PC-3 (cell line): ENCODE data around the gene HIF1AN. TPM values are rescaled to one million over a fixed set of nuclear protein-coding genes. Genes with fewer than 3 reads are reported as not detected.
"Not testable (repeated sequence)": the region's sequence is repeated elsewhere in the genome, so short reads cannot be mapped to it uniquely, and the experiment has no call there.

Experiments
- ATAC-seq: fragments of 200-7000 bp; cut with Tn5 transposase; 2 replicates; pipeline ENCODE4 v1.9.1; 2020; ENCODE audit warnings: mild to moderate bottlenecking, moderate library complexity
- BruUV-seq: library from RNA; stranded (reverse); fragments of 400-500 nt; replicated peaks from 2 replicates; lab custom pipeline; 2021; lab: Mats Ljungman, UMichigan
- CTCF ChIA-PET: fragments of 300-600 bp; sonication (Branson Sonifier 250); formaldehyde crosslinking; loops from one replicate; lab custom pipeline; 2022; ENCODE audit warnings: antibody characterized with exemption; lab: Charles Lee
- POLR2A ChIA-PET: fragments of 300-600 bp; sonication (Branson Sonifier 250); formaldehyde crosslinking; loops from one replicate; lab custom pipeline; 2022; ENCODE audit warnings: antibody characterized with exemption; ENCODE audit not compliant: unreplicated experiment; lab: Charles Lee
- DNase-seq: peaks from one replicate; pipeline ENCODE4 v3.0.0-alpha.2; 2015
- H2AFZ ChIP-seq: fragments of 300-600 bp; sonication (generic); 2 replicates; pipeline ENCODE4 v1.6.0; 2016; ENCODE audit warnings: antibody characterized with exemption, low read length
- H3F3A ChIP-seq: fragments of 300-600 bp; sonication (generic); one replicate; pipeline ENCODE4 v1.6.0; 2017; ENCODE audit warnings: antibody characterized with exemption, low read length, control low read depth, mild to moderate bottlenecking; ENCODE audit not compliant: unreplicated experiment
- H3K27ac ChIP-seq: fragments of 300-600 bp; sonication (generic); 2 replicates; pipeline ENCODE4 v1.5.1; 2016; ENCODE audit warnings: mild to moderate bottlenecking, low read length
- H3K27me3 ChIP-seq: fragments of 300-600 bp; sonication (generic); 2 replicates; pipeline ENCODE4 v1.6.1; 2016; ENCODE audit warnings: low read length, mixed read lengths
- H3K36me3 ChIP-seq: fragments of 300-600 bp; sonication (generic); 2 replicates; pipeline ENCODE4 v1.6.1; 2016; ENCODE audit warnings: low read depth, mixed run types, low read length, mixed read lengths
- H3K4me1 ChIP-seq: fragments of 300-600 bp; sonication (generic); 2 replicates; pipeline ENCODE4 v1.5.1; 2016; ENCODE audit warnings: low read length; ENCODE audit not compliant: insufficient read depth
- H3K4me2 ChIP-seq: fragments of 300-600 bp; sonication (generic); 2 replicates; pipeline ENCODE4 v1.6.0; 2016; ENCODE audit warnings: low read length
- H3K4me3 ChIP-seq: fragments of 300-600 bp; sonication (generic); 2 replicates; pipeline ENCODE4 v1.5.1; 2016; ENCODE audit warnings: mild to moderate bottlenecking, low read length, mixed read lengths
- H3K79me2 ChIP-seq: fragments of 300-600 bp; sonication (generic); 2 replicates; pipeline ENCODE4 v1.6.1; 2017; ENCODE audit warnings: low read length, mixed read lengths
- H3K9ac ChIP-seq: fragments of 300-600 bp; sonication (generic); 2 replicates; pipeline ENCODE4 v1.6.0; 2016; ENCODE audit warnings: mild to moderate bottlenecking, low read length
- H3K9me2 ChIP-seq: fragments of 300-600 bp; sonication (generic); replicated peaks from 2 replicates; pipeline ENCODE4 v1.6.1; 2016; ENCODE audit warnings: mixed run types, low read length, mixed read lengths
- H3K9me3 ChIP-seq: fragments of 300-600 bp; sonication (generic); 2 replicates; pipeline ENCODE4 v1.6.1; 2016; ENCODE audit warnings: low read length, mixed read lengths
- H4K20me1 ChIP-seq: fragments of 300-600 bp; sonication (generic); 2 replicates; pipeline ENCODE4 v1.6.1; 2016; ENCODE audit warnings: low read length, mixed read lengths
- CTCF ChIP-seq: fragments of 300-600 bp; sonication (generic); conservative IDR thresholded peaks from 2 replicates; pipeline ENCODE4 v1.5.1; 2017; ENCODE audit warnings: antibody characterized with exemption, low read depth, mild to moderate bottlenecking, low read length
- EZH2 ChIP-seq: fragments of 300-600 bp; sonication (generic); IDR thresholded peaks from one replicate; pipeline ENCODE4 v1.6.1; 2017; ENCODE audit warnings: antibody characterized with exemption, mild to moderate bottlenecking, low read length; ENCODE audit not compliant: unreplicated experiment
- EZH2phosphoT487 ChIP-seq: fragments of 300-600 bp; sonication (generic); IDR thresholded peaks from 2 replicates; pipeline ENCODE4 v1.6.1; 2018; ENCODE audit warnings: mild to moderate bottlenecking, antibody characterized with exemption, low read length, borderline replicate concordance
- intact Hi-C: fragments of 100-400 bp; cut with micrococcal nuclease; formaldehyde crosslinking; loops from 2 replicates; pipeline ENCODE4 v1.9.0; 2023
- total RNA-seq: library from RNA; depleted of rRNA; stranded (reverse); fragments of >200 nt; gene quantifications from 2 replicates; pipeline ENCODE4 v1.2.3, GENCODE V29; 2014

The HIF1AN gene
- total RNA-seq, 1 experiment from 2014 or later, result 4.5 TPM

- BruUV-seq, result no TSS peak
- intact Hi-C loops, result no loop called here
- no peaks in the 10 kb centered on the region for H3K36me3 ChIP-seq
- no peaks in the 10 kb centered on the region for H3K9me2 ChIP-seq
- no peak overlapping the region for H3K9ac ChIP-seq
- H3K27ac ChIP-seq, result no peak overlapping the region
- TF ChIP-seq CTCF (no peak), EZH2phosphoT487 (no peak), EZH2 (no peak)
- no peaks in the 10 kb centered on the region for H3F3A ChIP-seq
- POLR2A ChIA-PET, result no interaction called here
- CTCF ChIA-PET, result no interaction called here
- H2AFZ ChIP-seq, result no peak overlapping the region
- no peaks in the 10 kb centered on the region for H3K4me1 ChIP-seq
- no peak overlapping the region for H3K4me3 ChIP-seq
- no peak for DNase-seq
- H3K9me3 ChIP-seq, result no peaks in the 10 kb centered on the region
- ATAC-seq, result no peak
- no peak overlapping the region for H3K4me2 ChIP-seq
- H4K20me1 ChIP-seq, result no peaks in the 10 kb centered on the region
- H3K27me3 ChIP-seq, result 0 out of 2 replicates have a peak, but pooled peaks cover 6% of the 10 kb centered on the region
- H3K79me2 ChIP-seq, result no peaks in the 10 kb centered on the region
These were observed 35.5 kb downstream of the HIF1AN start for GRCh38 chr10:100571084-100571856.

- H3K27me3 ChIP-seq, result peaks cover 24% of the 10 kb centered on the region
- H3K9me3 ChIP-seq, POLR2A ChIA-PET, BruUV-seq, H3K4me2 ChIP-seq, H3K9me2 ChIP-seq, ATAC-seq, H3K9ac ChIP-seq, H4K20me1 ChIP-seq, H2AFZ ChIP-seq, H3K4me1 ChIP-seq, H3K4me3 ChIP-seq, H3K36me3 ChIP-seq, H3K79me2 ChIP-seq, intact Hi-C loops, CTCF ChIA-PET, H3K27ac ChIP-seq, H3F3A ChIP-seq, DNase-seq: not testable (repeated sequence)
These were observed 39.4 kb downstream of the HIF1AN start for GRCh38 chr10:100575146-100575545.

GRCh38 chr10:100575585-100576281 lies 40.0 kb downstream of the HIF1AN start:
- Histone ChIP-seq H3K9me3 (no peaks in the 10 kb centered on the region), H3K27ac (no peak overlapping the region), H3K27me3 (peaks cover 24% of the 10 kb centered on the region), H3K4me3 (no peak overlapping the region), H4K20me1 (no peaks in the 10 kb centered on the region), H3F3A (no peaks in the 10 kb centered on the region), H2AFZ (no peak overlapping the region), H3K9ac (no peak overlapping the region), H3K9me2 (no peaks in the 10 kb centered on the region), H3K36me3 (no peaks in the 10 kb centered on the region), H3K4me2 (no peak overlapping the region), H3K79me2 (no peaks in the 10 kb centered on the region), H3K4me1 (no peaks in the 10 kb centered on the region)
- BruUV-seq, result no TSS peak
- DNase-seq, result no peak
- intact Hi-C loops, result no loop called here
- POLR2A ChIA-PET, result no interaction called here
- CTCF ChIA-PET, result no interaction called here
- TF ChIP-seq EZH2 (no peak), EZH2phosphoT487 (no peak), CTCF (no peak)
- no peak for ATAC-seq
